ENCODE data around the gene ESRP2.

ESRP2 gene

GRCh38 chr16:68235887-68236136 is at the start of gene ESRP2:
Gene ESRP2 (minus strand): TSS chr16:68236127. CDS start chr16:68236045, 82 bp downstream.
- DNase-seq: no peak

- no peak for DNase-seq
Measured at GRCh38 chr16:68285683-68286082, 49.8 kb upstream of the ESRP2 start.

- DNase-seq: no peak
Measured at GRCh38 chr16:68284847-68285246, 48.9 kb upstream of the ESRP2 start.

GRCh38 chr16:68283801-68284598 is 48.1 kb upstream of the ESRP2 start:
- DNase-seq: no peak

GRCh38 chr16:68283346-68283745 is 47.4 kb upstream of the ESRP2 start:
- DNase-seq: no peak

- DNase-seq: no peak
Measured at GRCh38 chr16:68282064-68282452, 46.1 kb upstream of the ESRP2 start.

GRCh38 chr16:68281368-68282063 is 45.6 kb upstream of the ESRP2 start:
- DNase-seq: no peak

GRCh38 chr16:68279726-68280558 is 44.0 kb upstream of the ESRP2 start:
- no peak for DNase-seq

GRCh38 chr16:68276223-68276622 is 40.3 kb upstream of the ESRP2 start:
- DNase-seq: no peak

GRCh38 chr16:68275611-68276191 is 39.8 kb upstream of the ESRP2 start:
- no peak for DNase-seq

- no peak for DNase-seq
Measured at GRCh38 chr16:68274441-68274840, 38.5 kb upstream of the ESRP2 start.

- no peak for DNase-seq
Measured at GRCh38 chr16:68273896-68274295, 38.0 kb upstream of the ESRP2 start.

GRCh38 chr16:68273459-68273858 is 37.5 kb upstream of the ESRP2 start:
- no peak for DNase-seq

GRCh38 chr16:68272507-68273209 is 36.7 kb upstream of the ESRP2 start:
- no peak for DNase-seq

GRCh38 chr16:68270353-68270752 is 34.4 kb upstream of the ESRP2 start:
- no peak for DNase-seq

- DNase-seq: no peak
Measured at GRCh38 chr16:68269793-68270192, 33.9 kb upstream of the ESRP2 start.

- DNase-seq: no peak
Measured at GRCh38 chr16:68267612-68268405, 31.9 kb upstream of the ESRP2 start.

GRCh38 chr16:68265078-68265920 is 29.4 kb upstream of the ESRP2 start:
- peak; percentile 91 for DNase-seq

- peak; percentile 84 for DNase-seq
Measured at GRCh38 chr16:68264128-68265077, 28.5 kb upstream of the ESRP2 start, which contains the start of gene SLC7A6. Gene SLC7A6 (plus strand): TSS chr16:68264526. CDS start chr16:68274727, 10,201 bp downstream.

Measured in islet precursor cell (in vitro differentiated cells).